Measurements from ENCODE around the gene TMEM222. TPM values are rescaled to one million over a fixed set of nuclear protein-coding genes. Genes with fewer than 3 reads are reported as not detected.
"Not testable (repeated sequence)": the region's sequence is repeated elsewhere in the genome, so short reads cannot be mapped to it uniquely, and the experiment has no call there.

TMEM222 gene
- total and polyA plus RNA-seq, 12 donors = 30.7 to 73.2 (median 49.8) TPM

DNA sequence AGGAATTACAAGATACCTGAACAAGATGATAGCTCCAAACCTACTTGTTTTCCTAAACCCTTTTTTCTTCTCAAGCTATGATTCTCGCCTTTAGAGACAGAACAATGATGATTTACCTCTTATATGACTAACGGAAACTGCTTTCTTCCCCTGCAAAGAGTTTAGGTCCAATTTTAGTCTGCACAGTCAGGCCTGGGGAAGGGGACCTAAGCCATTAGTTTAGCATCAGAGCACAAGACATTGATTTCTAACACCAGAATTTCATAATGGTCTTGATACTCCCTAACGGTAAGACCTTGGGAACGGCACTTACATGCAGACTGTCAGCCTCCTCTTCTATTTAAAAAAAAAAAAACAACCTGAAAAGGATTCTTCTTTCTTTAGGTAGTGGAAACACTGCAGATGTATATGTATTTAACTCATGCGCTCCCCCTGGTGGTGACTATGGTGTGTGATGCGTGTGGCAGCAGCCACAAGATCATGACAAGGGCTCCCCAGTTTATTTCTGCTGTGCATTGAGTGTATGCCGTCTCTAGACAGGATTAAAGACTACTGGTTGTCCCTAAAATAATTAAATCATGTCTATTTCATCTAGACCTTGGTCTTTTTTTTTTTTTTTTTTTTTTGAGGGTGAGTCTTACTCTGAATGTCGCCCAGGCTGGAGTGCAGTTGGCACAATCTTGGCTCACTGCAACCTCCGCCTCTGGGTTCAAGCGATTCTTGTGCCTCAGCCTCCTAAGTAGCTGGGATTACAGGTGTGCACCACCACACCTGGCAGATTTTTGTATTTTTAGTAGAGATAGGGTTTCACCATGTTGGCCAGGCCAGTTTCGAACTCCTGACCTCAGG lies 37.3 kb upstream of the TMEM222 start:
- peaks cover 0 to 31% of the 10 kb centered on the region in 2 donors for H3K36me3 ChIP-seq (replicated peaks in 1 of 2)
- intact Hi-C loops (cut with DNase I) = loop anchor here (2.0 to 10.0 kb wide), 4 partner anchors 86 to 242 kb away; no protein-coding TSS in a partner anchor
- H3K9me3 ChIP-seq (replicated peaks in 1 of 3) = no peaks in the 10 kb centered on the region
- 44 to 50% (median 45%) methylated on average over 11 of the region's 11 CpGs for WGBS, 4 donors
- no peak overlapping the region for H3K27ac ChIP-seq
- TF ChIP-seq POLR2A (IDR thresholded peaks at IDR 0.05) = no peak
- TF ChIP-seq, protein P1, sequence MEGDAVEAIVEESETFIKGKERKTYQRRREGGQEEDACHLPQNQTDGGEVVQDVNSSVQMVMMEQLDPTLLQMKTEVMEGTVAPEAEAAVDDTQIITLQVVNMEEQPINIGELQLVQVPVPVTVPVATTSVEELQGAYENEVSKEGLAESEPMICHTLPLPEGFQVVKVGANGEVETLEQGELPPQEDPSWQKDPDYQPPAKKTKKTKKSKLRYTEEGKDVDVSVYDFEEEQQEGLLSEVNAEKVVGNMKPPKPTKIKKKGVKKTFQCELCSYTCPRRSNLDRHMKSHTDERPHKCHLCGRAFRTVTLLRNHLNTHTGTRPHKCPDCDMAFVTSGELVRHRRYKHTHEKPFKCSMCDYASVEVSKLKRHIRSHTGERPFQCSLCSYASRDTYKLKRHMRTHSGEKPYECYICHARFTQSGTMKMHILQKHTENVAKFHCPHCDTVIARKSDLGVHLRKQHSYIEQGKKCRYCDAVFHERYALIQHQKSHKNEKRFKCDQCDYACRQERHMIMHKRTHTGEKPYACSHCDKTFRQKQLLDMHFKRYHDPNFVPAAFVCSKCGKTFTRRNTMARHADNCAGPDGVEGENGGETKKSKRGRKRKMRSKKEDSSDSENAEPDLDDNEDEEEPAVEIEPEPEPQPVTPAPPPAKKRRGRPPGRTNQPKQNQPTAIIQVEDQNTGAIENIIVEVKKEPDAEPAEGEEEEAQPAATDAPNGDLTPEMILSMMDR (IDR thresholded peaks at IDR 0.05) = peak; percentile 71 to 92 (median 84)
- H3K4me1 ChIP-seq (replicated peaks in 1 of 2) = no peaks in the 10 kb centered on the region
- H3K27me3 ChIP-seq = no peaks in the 10 kb centered on the region
- peak; percentile 84 to 95 (median 90) for DNase-seq
- no peak overlapping the region for H3K4me3 ChIP-seq

DNA sequence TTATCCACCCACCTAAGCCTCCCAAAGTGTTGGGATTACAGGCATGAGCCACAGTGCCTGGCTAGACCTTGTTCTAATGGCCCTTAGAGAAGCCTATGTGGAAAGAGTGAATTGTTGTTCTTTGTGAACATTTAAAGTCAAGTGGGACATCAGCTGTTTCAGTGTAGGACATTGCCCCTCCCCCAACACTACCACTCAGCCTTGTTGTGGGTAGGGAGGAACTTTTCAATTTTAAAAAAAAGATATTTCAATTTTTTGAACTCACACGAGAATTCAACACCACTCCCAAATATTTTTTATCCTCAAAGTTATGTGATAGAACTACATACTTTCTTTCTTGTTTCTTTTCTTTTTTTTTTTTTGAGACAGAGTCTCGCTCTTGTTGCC lies 36.7 kb upstream of the TMEM222 start:
- peaks cover 0 to 31% of the 10 kb centered on the region in 2 donors for H3K36me3 ChIP-seq (replicated peaks in 1 of 2)
- no peak for TF ChIP-seq POLR2A (IDR thresholded peaks at IDR 0.05)
- 66 to 79% (median 70%) methylated on average over 2 of the region's 2 CpGs for WGBS, 4 donors

DNA sequence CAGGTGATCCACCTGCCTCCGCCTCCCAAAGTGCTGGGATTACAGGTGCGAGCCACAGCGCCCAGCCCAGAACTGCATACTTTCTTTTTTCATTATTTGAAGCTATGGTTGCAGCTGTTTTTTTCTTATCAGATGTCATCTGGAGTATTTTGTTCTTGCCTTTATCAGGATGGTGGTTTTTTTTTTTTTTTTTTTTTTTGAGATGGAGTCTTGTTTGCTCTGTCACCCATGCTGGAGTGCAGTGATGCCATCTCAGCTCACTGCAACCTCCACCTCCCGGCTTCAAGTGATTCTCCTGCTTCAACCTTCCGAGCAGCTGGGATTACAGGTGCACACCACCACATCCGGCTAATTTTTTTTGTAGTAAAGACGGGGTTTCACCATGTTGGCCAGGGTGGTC lies 36.1 kb upstream of the TMEM222 start:
- H3K27ac ChIP-seq; DNase-seq; H3K4me1 ChIP-seq (replicated peaks in 1 of 2); H3K27me3 ChIP-seq; H3K9me3 ChIP-seq (replicated peaks in 1 of 3); H3K4me3 ChIP-seq: not testable (repeated sequence)
- intact Hi-C loops (cut with DNase I) = loop anchor here (2.0 to 10.0 kb wide), 3 partner anchors 87 to 183 kb away; no protein-coding TSS in a partner anchor
- H3K36me3 ChIP-seq (replicated peaks in 1 of 2) = peaks cover 0 to 31% of the 10 kb centered on the region in 2 donors
- WGBS, 4 donors = 89 to 96% (median 93%) methylated on average over 7 of the region's 7 CpGs

More for the DNA sequence above, 36.7 kb upstream of the TMEM222 start:
- Histone ChIP-seq H3K9me3 (replicated peaks in 1 of 3) (no peaks in the 10 kb centered on the region), H3K4me3 (no peak overlapping the region), H3K27ac (no peak overlapping the region), H3K4me1 (replicated peaks in 1 of 2) (no peaks in the 10 kb centered on the region), H3K27me3 (no peaks in the 10 kb centered on the region)
- intact Hi-C loops (cut with DNase I) = loop anchor here (2.0 to 10.0 kb wide), 3 partner anchors 86 to 182 kb away; no protein-coding TSS in a partner anchor
- peak in 1 of 7 donors; percentile 45 for DNase-seq

DNA sequence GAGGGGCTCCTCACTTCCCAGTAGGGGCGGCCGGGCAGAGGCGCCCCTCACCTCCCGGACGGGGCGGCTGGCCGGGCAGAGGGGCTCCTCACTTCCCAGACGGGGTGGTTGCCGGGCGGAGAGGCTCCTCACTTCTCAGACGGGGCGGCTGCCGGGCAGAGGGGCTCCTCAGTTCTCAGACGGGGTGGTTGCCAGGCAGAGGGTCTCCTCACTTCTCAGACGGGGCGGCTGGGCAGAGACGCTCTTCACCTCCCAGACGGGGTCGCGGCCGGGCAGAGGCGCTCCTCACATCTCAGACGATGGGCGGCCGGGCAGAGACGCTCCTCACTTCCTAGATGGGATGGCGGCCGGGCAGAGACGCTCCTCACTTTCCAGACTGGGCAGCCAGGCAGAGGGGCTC lies 32.8 kb upstream of the TMEM222 start:
- not testable (repeated sequence) for H3K27me3 ChIP-seq; H3K9me3 ChIP-seq (replicated peaks in 1 of 3); H3K27ac ChIP-seq; DNase-seq; H3K4me3 ChIP-seq; H3K4me1 ChIP-seq (replicated peaks in 1 of 2)
- WGBS, 4 donors = 90 to 100% (median 96%) methylated on average over 3 to 26 of the region's 29 CpGs
- peaks cover 0 to 44% of the 10 kb centered on the region in 2 donors for H3K36me3 ChIP-seq (replicated peaks in 1 of 2)
- intact Hi-C loops (cut with DNase I) = loop anchor here in 1 of 2 donors (10.0 kb wide), 1 partner anchor 94 kb away; no protein-coding TSS in a partner anchor

DNA sequence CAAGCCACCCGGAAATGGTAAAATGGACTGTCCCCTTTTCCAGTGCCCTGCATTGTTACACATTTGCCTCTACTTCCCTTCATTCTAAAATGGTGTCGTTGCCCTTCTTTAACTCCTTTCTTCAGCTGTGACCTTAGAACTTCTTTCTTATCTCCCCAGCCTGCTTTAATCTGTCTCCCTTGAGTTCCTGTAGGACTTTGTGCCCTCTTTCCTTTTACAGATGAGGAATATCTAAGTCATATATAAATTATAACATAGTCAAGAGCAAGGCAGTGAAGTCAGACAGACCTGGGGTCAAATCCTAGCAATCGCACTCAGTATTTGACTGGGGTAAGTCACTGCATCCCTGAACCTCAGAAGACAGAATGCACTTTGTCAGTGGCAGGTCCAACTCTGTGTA lies 31.4 kb upstream of the TMEM222 start:
- Histone ChIP-seq H3K36me3 (replicated peaks in 1 of 2) (peaks cover 0 to 55% of the 10 kb centered on the region in 2 donors), H3K4me1 (replicated peaks in 1 of 2) (no peaks in the 10 kb centered on the region), H3K27me3 (no peaks in the 10 kb centered on the region), H3K9me3 (replicated peaks in 1 of 3) (no peaks in the 10 kb centered on the region), H3K27ac (no peak overlapping the region), H3K4me3 (no peak overlapping the region)
- WGBS, 4 donors = 58 to 73% (median 68%) methylated on average over 3 of the region's 3 CpGs
- no peak for DNase-seq
- TF ChIP-seq, protein P1 (IDR thresholded peaks at IDR 0.05) = no peak
- no peak for TF ChIP-seq POLR2A (IDR thresholded peaks at IDR 0.05)
- intact Hi-C loops (cut with DNase I) = loop anchor here in 1 of 2 donors (5.0 kb wide), 1 partner anchor 243 kb away; no protein-coding TSS in a partner anchor
